Neural cell (in vitro differentiated cells): ENCODE data around the gene GTPBP1. TPM values are rescaled to one million over a fixed set of nuclear protein-coding genes. Genes with fewer than 3 reads are reported as not detected.

Experiments used
- H2AFZ ChIP-seq: fragments of 200-600, 300-800 bp; sonication (generic), shearing (Covaris generic); 2 replicates; pipeline ENCODE4 v1.6.0; 2014; ENCODE audit warnings: low read depth, mild to moderate bottlenecking, antibody characterized with exemption, low read length, moderate library complexity
- H3F3A ChIP-seq: fragments of 200-600 bp; shearing (Covaris generic); 2 replicates; pipeline ENCODE4 v1.6.1; 2016; ENCODE audit warnings: mild to moderate bottlenecking, moderate library complexity, mixed read lengths, antibody characterized with exemption, low read length; ENCODE audit not compliant: insufficient read depth, poor library complexity, severe bottlenecking
- H3K27ac ChIP-seq: fragments of 200-600, 300-800 bp; sonication (generic), shearing (Covaris generic); 2 replicates; pipeline ENCODE4 v1.5.1; 2014; ENCODE audit warnings: mild to moderate bottlenecking, low read length, moderate library complexity
- H3K27me3 ChIP-seq: fragments of 300-800, 200-600 bp; sonication (generic), shearing (Covaris generic); 2 replicates; pipeline ENCODE4 v1.6.0; 2014; ENCODE audit warnings: mild to moderate bottlenecking, low read depth, low read length, moderate library complexity; ENCODE audit not compliant: insufficient read depth
- H3K36me3 ChIP-seq: fragments of 300-800, 200-600 bp; sonication (generic), shearing (Covaris generic); 2 replicates; pipeline ENCODE4 v1.5.1; 2014; ENCODE audit warnings: mild to moderate bottlenecking, antibody characterized with exemption, low read length, moderate library complexity; ENCODE audit not compliant: insufficient read depth
- H3K4me2 ChIP-seq: fragments of 300-800, 200-600 bp; sonication (generic), shearing (Covaris generic); 2 replicates; pipeline ENCODE4 v1.6.0; 2014; ENCODE audit warnings: mild to moderate bottlenecking, low read length
- H3K4me3 ChIP-seq: fragments of 300-800, 200-600 bp; sonication (generic), shearing (Covaris generic); 2 replicates; pipeline ENCODE4 v1.5.1; 2014; ENCODE audit warnings: mild to moderate bottlenecking, low read length, moderate library complexity
- H3K79me2 ChIP-seq: fragments of 200-600 bp; shearing (Covaris generic); replicated peaks from 2 replicates; pipeline ENCODE4 v1.6.0; 2014; ENCODE audit warnings: mild to moderate bottlenecking, low read length, moderate library complexity; ENCODE audit not compliant: insufficient read depth
- H3K9ac ChIP-seq: fragments of 300-800, 200-600 bp; sonication (generic), shearing (Covaris generic); 2 replicates; pipeline ENCODE4 v1.6.1; 2016; ENCODE audit warnings: mild to moderate bottlenecking, low read length, mixed read lengths
- H3K9me2 ChIP-seq: fragments of 200-600 bp; shearing (Covaris generic); 2 replicates; pipeline ENCODE4 v1.6.1; 2016; ENCODE audit warnings: mild to moderate bottlenecking, low read length, mixed read lengths; ENCODE audit not compliant: insufficient read depth
- H3K9me3 ChIP-seq: fragments of 200-600, 300-800 bp; sonication (generic), shearing (Covaris generic); 2 replicates; pipeline ENCODE4 v1.6.1; 2016; ENCODE audit warnings: mild to moderate bottlenecking, mixed run types, low read length, moderate library complexity, mixed read lengths
- H4K20me1 ChIP-seq: fragments of 200-600 bp; shearing (Covaris generic); 2 replicates; pipeline ENCODE4 v1.6.1; 2016; ENCODE audit warnings: mild to moderate bottlenecking, mixed run types; ENCODE audit not compliant: insufficient read depth
- CTCF ChIP-seq: fragments of 450-650 bp; IDR thresholded peaks from 2 replicates; pipeline ENCODE4 v1.5.1; 2014; ENCODE audit warnings: antibody characterized with exemption, mild to moderate bottlenecking, moderate library complexity; ENCODE audit not compliant: poor library complexity, severe bottlenecking
- EP300 ChIP-seq: fragments of 450-650 bp; conservative IDR thresholded peaks from 2 replicates; pipeline ENCODE4 v1.6.1; 2014; ENCODE audit warnings: antibody characterized with exemption, mild to moderate bottlenecking, moderate library complexity; ENCODE audit not compliant: poor library complexity, severe bottlenecking
- EZH2 ChIP-seq: fragments of 200-600, 300-800 bp; shearing (Covaris generic), sonication (generic); IDR thresholded peaks from 2 replicates; pipeline ENCODE4 v1.6.1; 2014; ENCODE audit warnings: antibody characterized with exemption, low read length, borderline replicate concordance, mild to moderate bottlenecking; ENCODE audit not compliant: insufficient read depth, poor library complexity, severe bottlenecking
- MXI1 ChIP-seq: fragments of 450-650 bp; conservative IDR thresholded peaks from 2 replicates; pipeline ENCODE4 v1.6.1; 2014; ENCODE audit warnings: antibody characterized with exemption, mild to moderate bottlenecking; ENCODE audit not compliant: poor library complexity, severe bottlenecking
- POLR2AphosphoS5 ChIP-seq: IDR thresholded peaks from 2 replicates; pipeline ENCODE4 v1.6.1; 2012
- RAD21 ChIP-seq: fragments of 450-650 bp; conservative IDR thresholded peaks from 2 replicates; pipeline ENCODE4 v1.6.1; 2014; ENCODE audit warnings: antibody characterized with exemption, mild to moderate bottlenecking, moderate library complexity
- SMC3 ChIP-seq: fragments of 450-650 bp; conservative IDR thresholded peaks from 2 replicates; pipeline ENCODE4 v1.6.1; 2014; ENCODE audit warnings: antibody characterized with exemption, mild to moderate bottlenecking, moderate library complexity; ENCODE audit not compliant: poor library complexity
- TAF1 ChIP-seq: IDR thresholded peaks from 2 replicates; pipeline ENCODE4 v1.6.1; 2012; ENCODE audit warnings: low read depth
- polyA plus RNA-seq: library from polyadenylated mRNA; depleted of rRNA; stranded (reverse); fragments of >200 nt; gene quantifications from 2 replicates; pipeline ENCODE4 v1.2.3, GENCODE V29; 2014
- TF ChIP-seq, protein P1 (sequence below): IDR thresholded peaks from 2 replicates; pipeline ENCODE4 v1.6.1; 2012; ENCODE audit warnings: borderline replicate concordance

GTPBP1 gene
- polyA plus RNA-seq, 1 donor from 2014 or later: 31.9 TPM

DNA sequence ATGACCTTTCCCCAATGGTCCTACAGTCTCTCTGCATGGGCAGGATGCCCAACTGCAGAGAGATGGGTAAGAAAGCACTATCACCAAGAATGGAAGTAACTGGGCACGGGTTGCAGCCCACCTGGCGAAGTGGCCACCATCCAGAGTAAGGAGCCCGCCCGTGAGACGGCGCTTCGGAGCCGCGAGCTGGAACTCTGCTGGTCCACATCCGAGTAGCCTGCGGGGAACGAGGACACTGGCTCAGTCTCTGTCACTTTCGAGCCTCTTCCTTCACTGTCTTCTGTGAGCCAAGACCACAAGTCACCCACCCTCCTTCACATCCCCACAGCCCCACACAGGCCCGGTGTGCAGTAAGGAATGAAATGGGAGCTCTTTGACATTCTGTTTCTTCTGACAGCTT is 44.4 kb downstream of the GTPBP1 start:
- Histone ChIP-seq H3K79me2 (peaks cover 22% of the 10 kb centered on the region), H3K27me3 (no peaks in the 10 kb centered on the region), H2AFZ (no peak overlapping the region), H3K36me3 (no peaks in the 10 kb centered on the region), H3K27ac (no peak overlapping the region), H4K20me1 (no peaks in the 10 kb centered on the region), H3K9me2 (no peaks in the 10 kb centered on the region), H3F3A (no peaks in the 10 kb centered on the region), H3K9me3 (no peaks in the 10 kb centered on the region), H3K4me2 (no peak overlapping the region), H3K9ac (no peak overlapping the region), H3K4me3 (no peak overlapping the region)
- no peak for TF ChIP-seq RAD21
- TF ChIP-seq CTCF: no peak
- TF ChIP-seq TAF1: no peak
- no peak for TF ChIP-seq EZH2
- TF ChIP-seq POLR2AphosphoS5: no peak
- TF ChIP-seq MXI1: no peak
- TF ChIP-seq EP300: no peak
- TF ChIP-seq, protein P1, sequence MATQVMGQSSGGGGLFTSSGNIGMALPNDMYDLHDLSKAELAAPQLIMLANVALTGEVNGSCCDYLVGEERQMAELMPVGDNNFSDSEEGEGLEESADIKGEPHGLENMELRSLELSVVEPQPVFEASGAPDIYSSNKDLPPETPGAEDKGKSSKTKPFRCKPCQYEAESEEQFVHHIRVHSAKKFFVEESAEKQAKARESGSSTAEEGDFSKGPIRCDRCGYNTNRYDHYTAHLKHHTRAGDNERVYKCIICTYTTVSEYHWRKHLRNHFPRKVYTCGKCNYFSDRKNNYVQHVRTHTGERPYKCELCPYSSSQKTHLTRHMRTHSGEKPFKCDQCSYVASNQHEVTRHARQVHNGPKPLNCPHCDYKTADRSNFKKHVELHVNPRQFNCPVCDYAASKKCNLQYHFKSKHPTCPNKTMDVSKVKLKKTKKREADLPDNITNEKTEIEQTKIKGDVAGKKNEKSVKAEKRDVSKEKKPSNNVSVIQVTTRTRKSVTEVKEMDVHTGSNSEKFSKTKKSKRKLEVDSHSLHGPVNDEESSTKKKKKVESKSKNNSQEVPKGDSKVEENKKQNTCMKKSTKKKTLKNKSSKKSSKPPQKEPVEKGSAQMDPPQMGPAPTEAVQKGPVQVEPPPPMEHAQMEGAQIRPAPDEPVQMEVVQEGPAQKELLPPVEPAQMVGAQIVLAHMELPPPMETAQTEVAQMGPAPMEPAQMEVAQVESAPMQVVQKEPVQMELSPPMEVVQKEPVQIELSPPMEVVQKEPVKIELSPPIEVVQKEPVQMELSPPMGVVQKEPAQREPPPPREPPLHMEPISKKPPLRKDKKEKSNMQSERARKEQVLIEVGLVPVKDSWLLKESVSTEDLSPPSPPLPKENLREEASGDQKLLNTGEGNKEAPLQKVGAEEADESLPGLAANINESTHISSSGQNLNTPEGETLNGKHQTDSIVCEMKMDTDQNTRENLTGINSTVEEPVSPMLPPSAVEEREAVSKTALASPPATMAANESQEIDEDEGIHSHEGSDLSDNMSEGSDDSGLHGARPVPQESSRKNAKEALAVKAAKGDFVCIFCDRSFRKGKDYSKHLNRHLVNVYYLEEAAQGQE: no peak
- TF ChIP-seq SMC3: no peak

DNA sequence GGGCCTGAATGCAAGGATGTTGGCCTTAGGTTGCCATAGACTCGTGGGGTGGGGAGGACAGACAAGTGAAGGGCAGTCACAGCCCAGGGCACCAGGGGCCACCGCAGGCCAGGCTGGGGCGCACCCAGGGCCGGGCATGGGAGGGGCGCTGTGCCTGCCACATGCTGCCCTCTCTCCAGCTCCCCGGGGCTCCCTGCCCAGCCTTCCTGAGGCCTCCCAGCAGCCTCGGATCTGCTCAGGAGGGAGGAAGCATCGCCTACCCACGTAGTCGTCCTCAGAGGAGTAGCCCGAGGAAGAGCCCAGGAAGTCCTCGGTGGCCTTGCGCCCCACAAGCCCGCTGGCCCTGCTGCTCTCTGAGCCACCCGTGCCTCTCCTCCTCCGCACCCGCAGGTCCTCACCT is 44.9 kb downstream of the GTPBP1 start:
- H3K9me3 ChIP-seq: no peaks in the 10 kb centered on the region
- H3K9me2 ChIP-seq: no peaks in the 10 kb centered on the region
- H3K36me3 ChIP-seq: no peaks in the 10 kb centered on the region
- no peak overlapping the region for H3K9ac ChIP-seq
- no peak for TF ChIP-seq EZH2
- no peak for TF ChIP-seq MXI1
- TF ChIP-seq SMC3: no peak
- no peak for TF ChIP-seq POLR2AphosphoS5
- no peak for TF ChIP-seq EP300
- no peak for TF ChIP-seq TAF1
- no peak for TF ChIP-seq RAD21
- TF ChIP-seq CTCF: no peak
- TF ChIP-seq, protein P1: no peak
- peaks cover 25% of the 10 kb centered on the region for H3K79me2 ChIP-seq
- no peaks in the 10 kb centered on the region for H3K27me3 ChIP-seq
- no peak overlapping the region for H3K4me3 ChIP-seq
- H3K27ac ChIP-seq: no peak overlapping the region
- no peaks in the 10 kb centered on the region for H3F3A ChIP-seq
- H4K20me1 ChIP-seq: no peaks in the 10 kb centered on the region
- H2AFZ ChIP-seq: no peak overlapping the region
- H3K4me2 ChIP-seq: no peak overlapping the region
